Measurements from ENCODE around the gene R3HDM2. TPM values are rescaled to one million over a fixed set of nuclear protein-coding genes. Genes with fewer than 3 reads are reported as not detected.

Gene R3HDM2
- total and polyA plus RNA-seq, 12 donors = 21.9 to 91.9 (median 43.2) TPM

DNA sequence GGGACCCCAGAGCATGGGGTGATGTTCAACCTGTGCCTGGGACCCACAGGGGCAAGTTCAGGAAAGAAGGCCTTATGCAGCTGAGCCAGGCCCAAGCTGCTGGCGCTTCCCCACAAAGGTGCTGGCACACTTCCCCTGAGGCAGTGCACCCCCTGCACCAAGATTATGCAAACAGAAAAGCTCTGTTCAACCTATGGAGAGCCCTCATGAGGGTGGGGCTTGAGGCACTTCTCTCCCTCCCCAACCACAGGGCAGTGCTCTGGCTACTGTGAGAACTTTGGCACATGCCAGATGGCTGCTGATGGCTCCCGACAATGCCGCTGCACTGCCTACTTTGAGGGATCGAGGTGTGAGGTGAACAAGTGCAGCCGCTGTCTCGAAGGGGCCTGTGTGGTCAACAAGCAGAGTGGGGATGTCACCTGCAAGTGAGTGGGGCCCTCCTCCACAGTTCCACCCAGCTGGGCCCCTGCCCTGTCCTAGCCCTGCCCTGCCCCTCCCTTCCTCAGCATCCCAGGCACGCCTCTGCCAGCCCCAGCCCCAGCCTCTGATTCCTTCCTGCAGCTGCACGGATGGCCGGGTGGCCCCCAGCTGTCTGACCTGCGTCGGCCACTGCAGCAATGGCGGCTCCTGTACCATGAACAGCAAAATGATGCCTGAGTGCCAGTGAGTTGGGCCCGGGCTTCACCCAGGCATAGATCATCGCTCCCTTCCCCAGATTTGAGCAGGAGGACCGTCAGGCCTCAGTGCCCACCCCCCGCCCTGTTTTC lies 219.7 kb downstream of the R3HDM2 start:
- peaks cover 15% of the 10 kb centered on the region for H3K27me3 ChIP-seq
- no peaks in the 10 kb centered on the region for H3K9me3 ChIP-seq (replicated peaks in 1 of 3)
- no peak for TF ChIP-seq POLR2A (IDR thresholded peaks at IDR 0.05)
- TF ChIP-seq, protein P1, sequence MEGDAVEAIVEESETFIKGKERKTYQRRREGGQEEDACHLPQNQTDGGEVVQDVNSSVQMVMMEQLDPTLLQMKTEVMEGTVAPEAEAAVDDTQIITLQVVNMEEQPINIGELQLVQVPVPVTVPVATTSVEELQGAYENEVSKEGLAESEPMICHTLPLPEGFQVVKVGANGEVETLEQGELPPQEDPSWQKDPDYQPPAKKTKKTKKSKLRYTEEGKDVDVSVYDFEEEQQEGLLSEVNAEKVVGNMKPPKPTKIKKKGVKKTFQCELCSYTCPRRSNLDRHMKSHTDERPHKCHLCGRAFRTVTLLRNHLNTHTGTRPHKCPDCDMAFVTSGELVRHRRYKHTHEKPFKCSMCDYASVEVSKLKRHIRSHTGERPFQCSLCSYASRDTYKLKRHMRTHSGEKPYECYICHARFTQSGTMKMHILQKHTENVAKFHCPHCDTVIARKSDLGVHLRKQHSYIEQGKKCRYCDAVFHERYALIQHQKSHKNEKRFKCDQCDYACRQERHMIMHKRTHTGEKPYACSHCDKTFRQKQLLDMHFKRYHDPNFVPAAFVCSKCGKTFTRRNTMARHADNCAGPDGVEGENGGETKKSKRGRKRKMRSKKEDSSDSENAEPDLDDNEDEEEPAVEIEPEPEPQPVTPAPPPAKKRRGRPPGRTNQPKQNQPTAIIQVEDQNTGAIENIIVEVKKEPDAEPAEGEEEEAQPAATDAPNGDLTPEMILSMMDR (IDR thresholded peaks at IDR 0.05) = no peak
- H3K4me3 ChIP-seq = no peak overlapping the region
- H3K4me1 ChIP-seq (replicated peaks in 1 of 2) = peaks cover 0 to 8% of the 10 kb centered on the region in 2 donors
- no peak overlapping the region for H3K27ac ChIP-seq
- intact Hi-C loops (cut with DNase I) = loop anchor here in 1 of 2 donors (5.0 kb wide), 1 partner anchor 241 kb away; no protein-coding TSS in a partner anchor
- 84 to 90% (median 88%) methylated on average over 8 to 16 of the region's 16 CpGs for WGBS, 4 donors
- H3K36me3 ChIP-seq (replicated peaks in 1 of 2) = peaks cover 0 to 59% of the 10 kb centered on the region in 2 donors
- no peak for DNase-seq

DNA sequence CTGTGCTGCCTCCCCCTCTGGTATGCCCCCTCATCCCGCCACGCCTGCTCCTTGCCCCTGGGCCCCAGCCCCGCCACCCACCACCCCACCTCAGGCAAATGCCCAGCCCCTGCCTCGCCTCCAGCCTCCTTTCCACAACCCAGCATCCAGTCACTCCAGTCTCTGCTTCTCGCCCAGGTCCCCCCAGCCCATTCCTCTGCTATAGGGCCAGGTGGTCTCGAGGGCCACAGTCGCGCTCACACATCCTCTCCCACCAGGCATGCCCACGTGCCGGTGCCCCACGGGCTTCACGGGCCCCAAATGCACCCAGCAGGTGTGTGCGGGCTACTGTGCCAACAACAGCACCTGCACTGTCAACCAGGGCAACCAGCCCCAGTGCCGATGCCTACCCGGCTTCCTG lies 220.4 kb downstream of the R3HDM2 start:
- Histone ChIP-seq H3K27ac (no peak overlapping the region), H3K9me3 (replicated peaks in 1 of 3) (no peaks in the 10 kb centered on the region), H3K27me3 (peaks cover 8% of the 10 kb centered on the region), H3K4me3 (no peak overlapping the region), H3K4me1 (replicated peaks in 1 of 2) (peaks cover 0 to 1% of the 10 kb centered on the region in 2 donors), H3K36me3 (replicated peaks in 1 of 2) (peaks cover 0 to 65% of the 10 kb centered on the region in 2 donors)
- intact Hi-C loops (cut with DNase I) = loop anchor here in 1 of 2 donors (5.0 kb wide), 1 partner anchor 242 kb away; no protein-coding TSS in a partner anchor
- DNase-seq = no peak
- TF ChIP-seq, protein P1 (IDR thresholded peaks at IDR 0.05) = no peak
- TF ChIP-seq POLR2A (IDR thresholded peaks at IDR 0.05) = no peak
- WGBS, 4 donors = 92 to 94% (median 93%) methylated on average over 7 to 15 of the region's 15 CpGs

DNA sequence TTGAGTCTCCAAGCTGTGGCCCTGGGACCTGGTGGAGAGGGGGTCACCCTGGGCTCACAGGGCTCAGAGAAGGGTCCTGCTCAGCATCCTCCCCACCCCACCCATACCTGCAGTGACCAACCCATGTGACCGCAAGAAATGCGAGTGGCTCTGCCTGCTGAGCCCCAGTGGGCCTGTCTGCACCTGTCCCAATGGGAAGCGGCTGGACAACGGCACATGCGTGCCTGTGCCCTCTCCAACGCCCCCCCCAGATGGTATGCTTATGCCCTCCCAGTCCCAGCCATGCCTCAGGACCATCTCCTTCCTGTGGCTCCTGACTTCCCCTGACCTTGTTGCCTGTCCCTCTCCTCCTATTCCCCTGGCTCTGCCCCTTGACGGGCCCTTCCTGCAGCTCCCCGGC lies 220.9 kb downstream of the R3HDM2 start:
- Histone ChIP-seq H3K9me3 (replicated peaks in 1 of 3) (no peaks in the 10 kb centered on the region), H3K27me3 (peaks cover 3% of the 10 kb centered on the region), H3K27ac (no peak overlapping the region), H3K4me1 (replicated peaks in 1 of 2) (no peaks in the 10 kb centered on the region), H3K36me3 (replicated peaks in 1 of 2) (peaks cover 0 to 71% of the 10 kb centered on the region in 2 donors), H3K4me3 (no peak overlapping the region)
- no peak for DNase-seq
- 89 to 94% (median 89%) methylated on average over 2 to 8 of the region's 8 CpGs for WGBS, 4 donors
- TF ChIP-seq, protein P1 (IDR thresholded peaks at IDR 0.05) = no peak
- no peak for TF ChIP-seq POLR2A (IDR thresholded peaks at IDR 0.05)
- intact Hi-C loops (cut with DNase I) = loop anchor here in 1 of 2 donors (5.0 kb wide), 2 partner anchors 32 to 242 kb away; no protein-coding TSS in a partner anchor

DNA sequence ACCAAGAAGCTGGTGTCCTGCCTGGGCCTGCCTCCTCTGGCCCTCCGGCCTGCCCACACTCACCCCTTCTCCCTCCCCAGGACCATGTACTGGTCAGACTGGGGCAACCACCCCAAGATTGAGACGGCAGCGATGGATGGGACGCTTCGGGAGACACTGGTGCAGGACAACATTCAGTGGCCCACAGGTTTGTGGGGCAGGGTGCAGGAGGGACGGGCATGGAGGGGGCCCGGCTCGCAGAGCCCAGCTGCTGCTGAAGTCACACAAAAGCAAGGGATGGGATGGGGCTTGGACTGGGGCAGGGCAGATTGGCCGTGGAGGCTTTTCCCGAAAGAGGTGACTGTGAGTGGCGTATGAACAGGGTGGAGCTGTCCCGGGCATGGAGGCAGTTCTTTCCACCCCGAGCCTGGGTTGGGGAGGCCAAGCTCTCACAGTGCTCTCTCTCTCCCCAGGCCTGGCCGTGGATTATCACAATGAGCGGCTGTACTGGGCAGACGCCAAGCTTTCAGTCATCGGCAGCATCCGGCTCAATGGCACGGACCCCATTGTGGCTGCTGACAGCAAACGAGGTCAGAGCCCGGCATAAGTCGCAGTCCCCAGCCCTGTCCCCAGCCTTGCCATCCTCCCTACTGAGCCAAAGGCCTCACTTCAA lies 222.1 kb downstream of the R3HDM2 start:
- no peak overlapping the region for H3K4me3 ChIP-seq
- peaks cover 0 to 82% of the 10 kb centered on the region in 2 donors for H3K36me3 ChIP-seq (replicated peaks in 1 of 2)
- no peaks in the 10 kb centered on the region for H3K9me3 ChIP-seq (replicated peaks in 1 of 3)
- no peaks in the 10 kb centered on the region for H3K4me1 ChIP-seq (replicated peaks in 1 of 2)
- no peak for TF ChIP-seq POLR2A (IDR thresholded peaks at IDR 0.05)
- TF ChIP-seq, protein P1 (IDR thresholded peaks at IDR 0.05) = no peak
- 84 to 91% (median 90%) methylated on average over 12 to 22 of the region's 22 CpGs for WGBS, 4 donors
- no peak overlapping the region for H3K27ac ChIP-seq
- no peak for DNase-seq
- intact Hi-C loops (cut with DNase I) = loop anchor here in 1 of 2 donors (5.0 kb wide), 1 partner anchor 34 kb away; no protein-coding TSS in a partner anchor
- H3K27me3 ChIP-seq = no peaks in the 10 kb centered on the region

Data from adrenal gland (tissue), 12 donors.